ENCODE data around the gene FAM200B. TPM values are rescaled to one million over a fixed set of nuclear protein-coding genes. Genes with fewer than 3 reads are reported as not detected.

Gene FAM200B
- total and polyA plus RNA-seq, 2 experiments from 2014 or later, result 38.2 to 65.9 TPM

DNA sequence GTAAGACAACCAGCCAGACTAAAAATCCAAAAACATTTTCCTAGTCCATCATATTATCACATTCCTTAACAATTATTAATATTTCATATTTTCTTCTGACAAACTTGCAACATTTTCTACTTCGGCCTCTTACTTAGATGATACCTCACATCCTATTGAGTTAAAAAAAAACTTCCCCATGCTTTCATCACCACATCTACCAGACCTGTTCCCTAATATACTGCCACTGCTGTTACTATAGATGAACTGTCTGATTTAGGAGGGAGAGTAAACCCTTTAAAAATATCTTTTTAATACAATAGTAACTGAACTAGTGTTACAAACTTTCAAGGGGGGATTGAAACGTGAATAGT is 1.5 kb downstream of the FAM200B start:
- TF ChIP-seq, protein P1, sequence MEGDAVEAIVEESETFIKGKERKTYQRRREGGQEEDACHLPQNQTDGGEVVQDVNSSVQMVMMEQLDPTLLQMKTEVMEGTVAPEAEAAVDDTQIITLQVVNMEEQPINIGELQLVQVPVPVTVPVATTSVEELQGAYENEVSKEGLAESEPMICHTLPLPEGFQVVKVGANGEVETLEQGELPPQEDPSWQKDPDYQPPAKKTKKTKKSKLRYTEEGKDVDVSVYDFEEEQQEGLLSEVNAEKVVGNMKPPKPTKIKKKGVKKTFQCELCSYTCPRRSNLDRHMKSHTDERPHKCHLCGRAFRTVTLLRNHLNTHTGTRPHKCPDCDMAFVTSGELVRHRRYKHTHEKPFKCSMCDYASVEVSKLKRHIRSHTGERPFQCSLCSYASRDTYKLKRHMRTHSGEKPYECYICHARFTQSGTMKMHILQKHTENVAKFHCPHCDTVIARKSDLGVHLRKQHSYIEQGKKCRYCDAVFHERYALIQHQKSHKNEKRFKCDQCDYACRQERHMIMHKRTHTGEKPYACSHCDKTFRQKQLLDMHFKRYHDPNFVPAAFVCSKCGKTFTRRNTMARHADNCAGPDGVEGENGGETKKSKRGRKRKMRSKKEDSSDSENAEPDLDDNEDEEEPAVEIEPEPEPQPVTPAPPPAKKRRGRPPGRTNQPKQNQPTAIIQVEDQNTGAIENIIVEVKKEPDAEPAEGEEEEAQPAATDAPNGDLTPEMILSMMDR (IDR thresholded peaks at IDR 0.05; ENCODE audit: low read depth, low read length), result no peak
- peak overlapping the region; percentile 96 for H3K27ac ChIP-seq
- H3K9me3 ChIP-seq (ENCODE audit: low read depth), result no peaks in the 10 kb centered on the region
- peaks cover 17% of the 10 kb centered on the region for H3K4me1 ChIP-seq (ENCODE audit: low read depth)
- no peak for DNase-seq (ENCODE audit: low read depth in 1 of 2, low spot score in 1 of 2)
- H3K36me3 ChIP-seq, result peaks cover 16% of the 10 kb centered on the region
- H3K4me3 ChIP-seq, result peak overlapping the region; percentile 57
- no peaks in the 10 kb centered on the region for H3K27me3 ChIP-seq

DNA sequence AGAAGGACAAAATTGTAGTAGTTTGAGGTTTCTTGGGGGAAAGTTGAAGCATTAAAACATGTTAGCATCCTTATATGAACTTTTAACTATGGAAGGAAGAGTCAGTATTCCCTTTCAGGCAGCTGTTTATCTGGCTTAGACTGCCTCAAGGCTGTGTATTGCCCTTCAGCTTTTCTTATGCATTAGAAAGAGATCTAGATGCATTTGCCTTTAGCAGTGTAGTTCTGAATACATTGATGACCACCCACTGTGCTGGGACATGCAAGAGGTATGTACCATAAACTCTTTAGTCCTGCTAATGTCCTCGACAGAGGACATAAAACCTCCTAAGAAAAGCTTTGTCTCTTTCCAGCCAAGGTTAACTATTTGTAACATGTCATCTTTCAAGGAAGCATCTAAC is 2.9 kb downstream of the FAM200B start:
- Histone ChIP-seq H3K27me3 (no peaks in the 10 kb centered on the region), H3K4me1 (ENCODE audit: low read depth) (peaks cover 17% of the 10 kb centered on the region), H3K36me3 (peaks cover 16% of the 10 kb centered on the region), H3K4me3 (no peak overlapping the region), H3K9me3 (ENCODE audit: low read depth) (no peaks in the 10 kb centered on the region), H3K27ac (no peak overlapping the region)
- no peak for DNase-seq (ENCODE audit: low read depth in 1 of 2, low spot score in 1 of 2)
- TF ChIP-seq, protein P1 (IDR thresholded peaks at IDR 0.05; ENCODE audit: low read depth, low read length), result no peak

DNA sequence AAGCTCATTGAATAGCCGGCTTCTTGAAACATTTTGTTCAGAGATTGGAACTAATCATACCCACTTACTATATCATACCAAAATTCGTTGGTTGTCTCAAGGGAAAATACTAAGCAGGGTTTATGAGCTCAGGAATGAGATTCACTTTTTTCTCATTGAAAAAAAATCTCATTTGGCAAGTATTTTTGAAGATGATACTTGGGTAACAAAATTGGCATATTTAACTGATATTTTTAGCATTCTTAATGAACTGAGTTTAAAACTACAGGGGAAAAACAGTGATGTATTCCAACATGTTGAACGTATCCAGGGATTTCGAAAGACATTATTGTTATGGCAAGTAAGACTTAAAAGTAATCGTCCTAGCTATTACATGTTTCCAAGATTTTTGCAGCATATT is 6.4 kb downstream of the FAM200B start:
- Histone ChIP-seq H3K27ac (no peak overlapping the region), H3K27me3 (no peaks in the 10 kb centered on the region), H3K9me3 (ENCODE audit: low read depth) (no peaks in the 10 kb centered on the region), H3K4me3 (no peak overlapping the region), H3K4me1 (ENCODE audit: low read depth) (peaks cover 13% of the 10 kb centered on the region), H3K36me3 (peaks cover 16% of the 10 kb centered on the region)
- TF ChIP-seq, protein P1 (IDR thresholded peaks at IDR 0.05; ENCODE audit: low read depth, low read length), result no peak
- DNase-seq (ENCODE audit: low read depth in 1 of 2, low spot score in 1 of 2), result no peak

DNA sequence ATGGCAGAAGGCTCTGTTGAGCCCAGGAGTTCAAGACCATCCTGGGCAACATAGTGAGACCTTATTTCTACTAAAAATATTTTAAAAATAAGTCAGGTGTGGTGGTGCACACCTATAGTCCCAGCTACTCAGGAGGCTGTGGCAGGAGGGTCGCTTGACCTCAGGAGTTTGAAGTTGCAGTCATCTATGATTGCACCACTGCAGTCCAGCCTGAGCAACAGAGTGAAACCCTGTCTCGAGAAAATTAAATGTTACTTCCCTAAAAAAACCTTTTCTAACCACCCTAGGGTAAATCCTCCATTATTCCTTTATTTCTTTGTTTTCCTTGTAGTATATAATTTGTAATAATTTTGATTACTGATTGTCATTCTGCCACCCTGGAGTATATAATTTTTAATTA is 7.9 kb downstream of the FAM200B start:
- DNase-seq (ENCODE audit: low read depth in 1 of 2, low spot score in 1 of 2), result peak in 1 of 2 donors; percentile 49
- H3K4me3 ChIP-seq, result no peak overlapping the region
- TF ChIP-seq, protein P1 (IDR thresholded peaks at IDR 0.05; ENCODE audit: low read depth, low read length), result no peak
- no peaks in the 10 kb centered on the region for H3K9me3 ChIP-seq (ENCODE audit: low read depth)
- no peaks in the 10 kb centered on the region for H3K27me3 ChIP-seq
- H3K36me3 ChIP-seq, result peaks cover 16% of the 10 kb centered on the region
- H3K27ac ChIP-seq, result peak overlapping the region; percentile 78
- no peaks in the 10 kb centered on the region for H3K4me1 ChIP-seq (ENCODE audit: low read depth)

DNA sequence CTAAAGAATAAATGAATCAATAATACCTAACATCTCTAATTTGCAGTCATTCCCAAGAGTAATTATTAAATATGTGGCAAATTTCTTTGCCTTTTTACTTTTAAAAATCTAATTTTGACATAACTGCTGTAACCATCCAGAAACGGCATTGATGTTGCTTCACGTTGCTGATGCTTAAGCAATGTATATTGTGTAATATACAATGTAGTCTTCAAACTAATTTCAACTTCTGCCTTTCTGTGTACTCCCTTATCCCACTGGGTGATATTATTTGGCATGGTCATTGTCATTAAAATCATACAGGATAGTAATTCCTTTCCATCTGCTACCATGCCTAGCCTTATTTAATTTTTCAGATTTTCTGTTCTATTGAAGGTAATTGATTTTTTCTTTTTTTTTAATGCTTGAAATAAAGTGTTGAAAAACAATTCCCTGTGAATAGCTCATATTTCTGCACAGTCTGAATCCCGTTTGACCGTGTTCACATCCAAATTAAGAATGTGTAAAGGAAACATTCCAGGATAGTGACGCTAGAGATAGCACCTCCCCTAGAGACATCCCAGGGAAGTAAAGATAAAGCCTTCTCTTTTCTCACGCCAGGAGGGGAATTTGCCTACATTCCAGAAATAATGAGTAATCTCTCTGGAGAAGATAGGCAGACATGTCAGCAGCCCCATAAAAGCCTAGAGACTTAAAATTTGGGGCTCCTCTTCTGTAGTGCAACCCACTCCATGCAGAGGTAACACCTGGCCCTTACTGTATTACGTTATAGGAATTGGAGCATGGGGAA is 8.6 kb downstream of the FAM200B start:
- H3K27me3 ChIP-seq, result no peaks in the 10 kb centered on the region
- H3K4me1 ChIP-seq (ENCODE audit: low read depth), result no peaks in the 10 kb centered on the region
- TF ChIP-seq, protein P1 (IDR thresholded peaks at IDR 0.05; ENCODE audit: low read depth, low read length), result no peak
- no peaks in the 10 kb centered on the region for H3K9me3 ChIP-seq (ENCODE audit: low read depth)
- peak overlapping the region; percentile 78 for H3K27ac ChIP-seq
- no peak overlapping the region for H3K4me3 ChIP-seq
- H3K36me3 ChIP-seq, result peaks cover 16% of the 10 kb centered on the region
- DNase-seq (ENCODE audit: low read depth in 1 of 2, low spot score in 1 of 2), result peak in 1 of 2 donors; percentile 97

All from cardiac muscle cell (in vitro differentiated cells and primary cell).